Brain microvascular endothelial cell (primary cell): Measurements from ENCODE around the gene GPC5.

ENCODE experiments used
- DNase-seq: peaks from one replicate; pipeline ENCODE4 v3.0.0-alpha.2; 2020
- H3K27ac ChIP-seq: fragments of 250-450 bp; sonication (Bioruptor Pico); 2 replicates; pipeline ENCODE4 v1.5.1; 2020; ENCODE audit warnings: mild to moderate bottlenecking, moderate library complexity
- H3K27me3 ChIP-seq: fragments of 250-450 bp; sonication (Bioruptor Pico); replicated peaks from 2 replicates; pipeline ENCODE4 v1.5.1; 2020; ENCODE audit warnings: mild to moderate bottlenecking
- H3K36me3 ChIP-seq: fragments of 250-450 bp; sonication (Bioruptor Pico); replicated peaks from 2 replicates; pipeline ENCODE4 v1.5.1; 2020; ENCODE audit warnings: mild to moderate bottlenecking
- H3K4me3 ChIP-seq: 2 replicates; pipeline ENCODE4 v1.5.1; 2011; ENCODE audit warnings: low read depth, mild to moderate bottlenecking, control low read depth, low read length, moderate library complexity
- CTCF ChIP-seq: IDR thresholded peaks from 2 replicates; pipeline ENCODE4 v1.5.1; 2011; ENCODE audit warnings: low read depth, mild to moderate bottlenecking, moderate library complexity, low read length, control low read depth, inconsistent platforms; ENCODE audit errors: missing control alignments
- in situ Hi-C: cut with HindIII; loops from 2 replicates; pipeline ENCODE4 v1.10.0; 2017; ENCODE audit warnings: low sequenced_read_pairs, low pct_ligation_motif_present

Gene GPC5

GRCh38 chr13:91470084-91470621 is 71.7 kb downstream of the GPC5 start:
- Histone ChIP-seq H3K4me3 (no peak overlapping the region), H3K27me3 (no peaks in the 10 kb centered on the region), H3K36me3 (no peaks in the 10 kb centered on the region), H3K27ac (no peak overlapping the region)
- DNase-seq, result no peak
- no peak for TF ChIP-seq CTCF
- in situ Hi-C loops, result no loop called here

GRCh38 chr13:91470681-91471080 is 72.3 kb downstream of the GPC5 start:
- DNase-seq, result no peak
- TF ChIP-seq CTCF, result no peak
- Histone ChIP-seq H3K4me3 (no peak overlapping the region), H3K36me3 (no peaks in the 10 kb centered on the region), H3K27ac (no peak overlapping the region), H3K27me3 (no peaks in the 10 kb centered on the region)
- in situ Hi-C loops, result no loop called here

GRCh38 chr13:91482427-91482826 is 84.0 kb downstream of the GPC5 start:
- Histone ChIP-seq H3K27ac (no peak overlapping the region), H3K4me3 (no peak overlapping the region), H3K27me3 (no peaks in the 10 kb centered on the region), H3K36me3 (no peaks in the 10 kb centered on the region)
- peak; percentile 34 for DNase-seq
- TF ChIP-seq CTCF, result no peak
- in situ Hi-C loops, result no loop called here

- Histone ChIP-seq H3K27ac (no peak overlapping the region), H3K27me3 (no peaks in the 10 kb centered on the region), H3K4me3 (no peak overlapping the region), H3K36me3 (no peaks in the 10 kb centered on the region)
- no peak for TF ChIP-seq CTCF
- DNase-seq, result no peak
- in situ Hi-C loops, result no loop called here
These were observed 93.6 kb downstream of the GPC5 start for GRCh38 chr13:91491980-91492379.

- DNase-seq, result no peak
- in situ Hi-C loops, result no loop called here
- no peak for TF ChIP-seq CTCF
These were observed 95.0 kb downstream of the GPC5 start for GRCh38 chr13:91493442-91493841.

GRCh38 chr13:91498298-91498697 is 99.9 kb downstream of the GPC5 start:
- no peak overlapping the region for H3K27ac ChIP-seq
- in situ Hi-C loops, result no loop called here
- no peaks in the 10 kb centered on the region for H3K36me3 ChIP-seq

More at GRCh38 chr13:91493442-91493841, 95.0 kb downstream of the GPC5 start:
- no peak overlapping the region for H3K4me3 ChIP-seq
- H3K36me3 ChIP-seq, result no peaks in the 10 kb centered on the region
- H3K27me3 ChIP-seq, result no peaks in the 10 kb centered on the region
- H3K27ac ChIP-seq, result no peak overlapping the region

More at GRCh38 chr13:91498298-91498697, 99.9 kb downstream of the GPC5 start:
- no peak for DNase-seq
- Histone ChIP-seq H3K27me3 (no peaks in the 10 kb centered on the region), H3K4me3 (no peak overlapping the region)
- TF ChIP-seq CTCF, result no peak
